Bladder microvascular endothelial cell (primary cell): ENCODE data around the gene MAZ. TPM values are rescaled to one million over a fixed set of nuclear protein-coding genes. Genes with fewer than 3 reads are reported as not detected.

Experiments used
- total RNA-seq: library from RNA; depleted of rRNA; stranded (reverse); fragments of >200 nt; gene quantifications from 2 replicates; pipeline ENCODE4 v1.2.3, GENCODE V29; 2014

Gene MAZ
- total RNA-seq = 171 and 211 TPM in 2 replicates

GRCh38 chr16:29806099-29806579 lies at the start of gene MAZ:
Gene MAZ, plus strand, starts transcription at chr16:29806529. Its CDS starts 173 bp downstream, at chr16:29806702.

GRCh38 chr16:29777576-29778350 lies 28.6 kb upstream of the MAZ start, which contains the start of gene ZG16:
Gene ZG16, plus strand, starts transcription at chr16:29778256. Its CDS starts 1,011 bp downstream, at chr16:29779267.

DNA sequence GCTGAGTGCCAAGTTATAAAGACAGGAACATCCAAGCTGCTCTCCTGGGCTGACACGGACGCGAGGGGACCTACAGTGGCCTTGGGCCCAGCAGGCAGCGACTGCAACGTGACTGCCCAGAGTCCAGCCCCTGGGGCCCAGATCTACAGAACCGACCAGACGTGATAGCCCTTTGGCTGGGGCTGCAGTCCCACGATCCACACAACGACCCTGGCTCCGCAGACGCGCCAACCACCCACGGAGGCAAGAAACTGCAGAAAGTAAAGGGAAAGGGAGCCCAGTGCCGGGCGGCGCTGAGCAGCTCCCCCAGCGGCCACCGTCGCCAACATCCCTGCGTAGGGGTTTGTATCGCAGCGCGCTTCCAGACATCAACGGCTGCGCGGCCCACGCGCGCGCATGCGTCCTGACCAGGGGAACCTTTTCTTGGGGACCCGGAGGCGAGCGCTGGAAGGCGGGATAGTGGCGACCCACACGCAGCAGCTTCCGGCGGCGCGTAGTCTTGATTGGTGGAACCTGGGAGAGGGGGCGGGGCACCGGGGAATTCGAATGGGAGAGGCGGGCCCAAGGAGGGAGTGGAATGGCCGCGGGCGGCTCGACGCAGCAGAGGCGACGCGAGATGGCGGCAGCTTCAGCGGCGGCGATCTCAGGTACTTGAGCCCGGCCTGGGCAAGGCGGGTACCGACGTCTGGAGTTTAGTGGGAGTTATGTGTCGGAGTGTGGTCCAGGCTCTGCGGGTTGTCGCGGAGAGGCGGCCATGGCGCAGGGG lies 16.0 kb upstream of the MAZ start, which contains the start of gene KIF22:
Gene KIF22 (plus strand): TSS at position 569 of the 766 bp plus-strand sequence. CDS start 9 bp downstream, at position 578.

GRCh38 chr16:29811896-29812665 lies 5.8 kb downstream of the MAZ start, which contains the start of gene PRRT2:
Gene PRRT2, plus strand, starts transcription at chr16:29812193. Its CDS starts 862 bp downstream, at chr16:29813055.

GRCh38 chr16:29815793-29816693 lies 9.7 kb downstream of the MAZ start, which contains the start of gene PAGR1:
Gene PAGR1, plus strand, starts transcription at chr16:29816152. Its CDS starts 374 bp downstream, at chr16:29816526.

DNA sequence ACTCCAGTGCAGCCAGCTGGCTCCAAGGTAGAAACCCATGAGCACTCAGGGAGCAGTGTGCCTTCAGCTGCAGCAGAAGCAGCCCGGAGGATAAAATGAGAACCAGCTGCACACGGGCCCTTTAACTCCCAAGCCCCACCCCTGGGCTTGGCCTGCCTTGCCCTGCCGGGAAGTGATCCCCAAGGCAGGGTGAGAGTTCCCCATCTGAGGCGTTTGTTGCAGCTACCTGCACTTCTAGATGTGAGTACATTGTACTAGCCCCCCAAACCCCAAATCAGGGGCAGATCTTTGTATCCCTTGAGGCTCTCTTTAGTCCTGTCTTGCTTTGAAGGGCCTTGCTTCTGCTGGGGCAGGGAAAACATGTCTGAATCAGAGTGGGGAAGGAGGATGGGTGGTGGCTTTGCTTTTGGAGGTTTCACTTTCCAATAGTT lies 14.0 kb downstream of the MAZ start, which contains the start of gene MVP:
Gene MVP (plus strand): TSS at position 192 of the 431 bp plus-strand sequence. CDS start 10,088 bp downstream, outside the sequence.

Other genes with a start within 250 kb of the MAZ start
- gene SPN, start 143.3 kb upstream of the MAZ start, total RNA-seq = not detected in 2 replicates
- gene QPRT, start 127.3 kb upstream of the MAZ start, total RNA-seq = 0.81 TPM in 1 of 2 replicates, not detected in the other
- not detected in 2 replicates for gene C16orf54, start 60.5 kb upstream of the MAZ start, total RNA-seq
- gene ZG16, start 28.3 kb upstream of the MAZ start, total RNA-seq = not detected in 2 replicates
- gene KIF22, start 15.8 kb upstream of the MAZ start, total RNA-seq = 38.6 and 60.5 TPM in 2 replicates
- gene PRRT2, start 5.7 kb downstream of the MAZ start, total RNA-seq = 0.25 TPM in 1 of 2 replicates, not detected in the other
- 15.1 and 15.4 TPM in 2 replicates for gene PAGR1, start 9.6 kb downstream of the MAZ start, total RNA-seq
- 223 and 253 TPM in 2 replicates for gene MVP, start 13.9 kb downstream of the MAZ start, total RNA-seq
- 63.0 and 90.8 TPM in 2 replicates for gene CDIPT, start 56.7 kb downstream of the MAZ start, total RNA-seq
- 0.65 and 5.9 TPM in 2 replicates for gene SEZ6L2, start 93.0 kb downstream of the MAZ start, total RNA-seq
- gene ASPHD1, start 94.0 kb downstream of the MAZ start, total RNA-seq = 0.32 and 0.63 TPM in 2 replicates
- 2.9 and 7.9 TPM in 2 replicates for gene KCTD13, start 119.7 kb downstream of the MAZ start, total RNA-seq
- gene TMEM219, start 155.6 kb downstream of the MAZ start, total RNA-seq = 52.2 and 80.0 TPM in 2 replicates
- gene TAOK2, start 167.3 kb downstream of the MAZ start, total RNA-seq = 98.1 and 119 TPM in 2 replicates
- 6.6 and 8.2 TPM in 2 replicates for gene HIRIP3, start 189.1 kb downstream of the MAZ start, total RNA-seq
- gene INO80E, start 189.7 kb downstream of the MAZ start, total RNA-seq = 13.9 and 20.0 TPM in 2 replicates
- gene DOC2A, start 204.5 kb downstream of the MAZ start, total RNA-seq = 0.32 and 0.63 TPM in 2 replicates
- gene C16orf92, start 216.7 kb downstream of the MAZ start, total RNA-seq = not detected in 2 replicates
- gene TLCD3B, start 224.7 kb downstream of the MAZ start, total RNA-seq = 0.16 TPM in 1 of 2 replicates, not detected in the other